DOHH2 (cell line): ENCODE measurements around the gene TUT4.

Source experiments
- H3F3A ChIP-seq: fragments of 200-600 bp; sonication (generic), shearing (Covaris generic); 2 replicates; pipeline ENCODE4 v1.6.0; 2016; ENCODE audit warnings: antibody characterized with exemption, mild to moderate bottlenecking; ENCODE audit not compliant: control insufficient read depth, insufficient read depth
- H3K27ac ChIP-seq: fragments of 200-600 bp; sonication (generic); 2 replicates; pipeline ENCODE4 v1.5.1; 2014; ENCODE audit warnings: low read depth, mild to moderate bottlenecking, low read length, moderate library complexity
- H3K27me3 ChIP-seq: fragments of 200-600 bp; sonication (generic); 2 replicates; pipeline ENCODE4 v1.6.1; 2014; ENCODE audit warnings: mild to moderate bottlenecking, low read length, mixed read lengths; ENCODE audit not compliant: control insufficient read depth
- H3K36me3 ChIP-seq: fragments of 200-600 bp; sonication (generic); 2 replicates; pipeline ENCODE4 v1.6.1; 2014; ENCODE audit warnings: mild to moderate bottlenecking, low read length, moderate library complexity, mixed read lengths; ENCODE audit not compliant: control insufficient read depth
- H3K4me1 ChIP-seq: fragments of 200-600 bp; sonication (generic); 2 replicates; pipeline ENCODE4 v1.6.1; 2014; ENCODE audit warnings: mild to moderate bottlenecking, low read length, mixed read lengths; ENCODE audit not compliant: control insufficient read depth
- H3K4me2 ChIP-seq: fragments of 200-600 bp; sonication (generic); 2 replicates; pipeline ENCODE4 v1.6.0; 2014; ENCODE audit warnings: mild to moderate bottlenecking, low read length, moderate library complexity
- H3K4me3 ChIP-seq: fragments of 200-600 bp; sonication (generic); 2 replicates; pipeline ENCODE4 v1.5.1; 2014; ENCODE audit warnings: mild to moderate bottlenecking, low read length, mixed read lengths
- H3K79me2 ChIP-seq: fragments of 200-600 bp; sonication (generic); 2 replicates; pipeline ENCODE4 v1.6.1; 2014; ENCODE audit warnings: mild to moderate bottlenecking, low read length, mixed read lengths; ENCODE audit not compliant: control insufficient read depth
- H3K9me2 ChIP-seq: fragments of 200-600 bp; sonication (generic); replicated peaks from 2 replicates; pipeline ENCODE4 v1.6.1; 2014; ENCODE audit warnings: mild to moderate bottlenecking, low read length, mixed read lengths; ENCODE audit not compliant: control insufficient read depth
- H3K9me3 ChIP-seq: fragments of 200-600 bp; sonication (generic); 2 replicates; pipeline ENCODE4 v1.6.1; 2014; ENCODE audit warnings: antibody characterized with exemption, low read length, mixed read lengths; ENCODE audit not compliant: control insufficient read depth, insufficient read depth
- H4K20me1 ChIP-seq: fragments of 200-600 bp; sonication (generic); 2 replicates; pipeline ENCODE4 v1.6.0; 2014; ENCODE audit warnings: low read depth, mild to moderate bottlenecking, antibody characterized with exemption, low read length, moderate library complexity; ENCODE audit not compliant: control insufficient read depth, insufficient read depth
- CTCF ChIP-seq: fragments of 200-600 bp; sonication (generic); IDR thresholded peaks from one replicate; pipeline ENCODE4 v1.5.1; 2014; ENCODE audit warnings: antibody characterized with exemption, mild to moderate bottlenecking, low read depth, low read length; ENCODE audit not compliant: poor library complexity, severe bottlenecking
- EZH2phosphoT487 ChIP-seq: fragments of 200-600 bp; sonication (generic); IDR thresholded peaks from 2 replicates; pipeline ENCODE4 v1.6.1; 2017; ENCODE audit warnings: borderline replicate concordance, mild to moderate bottlenecking, antibody characterized with exemption, low read length, moderate library complexity, mixed read lengths

The TUT4 gene

GRCh38 chr1:52506920-52507546 lies 45.9 kb downstream of the TUT4 start:
- H3K36me3 ChIP-seq = peaks cover 39% of the 10 kb centered on the region
- TF ChIP-seq EZH2phosphoT487 = no peak
- TF ChIP-seq CTCF = no peak

GRCh38 chr1:52506349-52506748 lies 46.5 kb downstream of the TUT4 start:
- no peaks in the 10 kb centered on the region for H4K20me1 ChIP-seq
- no peaks in the 10 kb centered on the region; the same call in 1 of the 2 replicates for H3F3A ChIP-seq
- H3K4me2 ChIP-seq = no peak overlapping the region
- peaks cover 36% of the 10 kb centered on the region for H3K36me3 ChIP-seq
- H3K9me2 ChIP-seq = no peaks in the 10 kb centered on the region
- H3K27me3 ChIP-seq = no peaks in the 10 kb centered on the region
- no peak overlapping the region for H3K4me3 ChIP-seq
- no peaks in the 10 kb centered on the region for H3K4me1 ChIP-seq
- no peak overlapping the region for H3K27ac ChIP-seq
- TF ChIP-seq EZH2phosphoT487 = no peak
- H3K9me3 ChIP-seq = no peaks in the 10 kb centered on the region
- no peaks in the 10 kb centered on the region for H3K79me2 ChIP-seq

More at GRCh38 chr1:52506920-52507546, 45.9 kb downstream of the TUT4 start:
- H3K79me2 ChIP-seq = no peaks in the 10 kb centered on the region
- H3F3A ChIP-seq = no peaks in the 10 kb centered on the region; the same call in 1 of the 2 replicates
- no peaks in the 10 kb centered on the region for H3K9me3 ChIP-seq
- H3K4me1 ChIP-seq = no peaks in the 10 kb centered on the region
- no peaks in the 10 kb centered on the region for H4K20me1 ChIP-seq
- H3K4me3 ChIP-seq = no peak overlapping the region
- H3K4me2 ChIP-seq = no peak overlapping the region
- no peaks in the 10 kb centered on the region for H3K27me3 ChIP-seq
- no peak overlapping the region for H3K27ac ChIP-seq
- no peaks in the 10 kb centered on the region for H3K9me2 ChIP-seq

GRCh38 chr1:52504720-52505119 lies 48.2 kb downstream of the TUT4 start:
- Histone ChIP-seq H3F3A (no peaks in the 10 kb centered on the region; the same call in 1 of the 2 replicates), H3K9me3 (no peaks in the 10 kb centered on the region), H3K4me2 (no peak overlapping the region), H3K4me3 (no peak overlapping the region), H3K27ac (no peak overlapping the region), H3K4me1 (no peaks in the 10 kb centered on the region), H3K9me2 (no peaks in the 10 kb centered on the region), H4K20me1 (no peaks in the 10 kb centered on the region), H3K79me2 (0 out of 2 replicates have a peak, but pooled peaks cover 3% of the 10 kb centered on the region), H3K27me3 (no peaks in the 10 kb centered on the region), H3K36me3 (peaks cover 35% of the 10 kb centered on the region)
- TF ChIP-seq EZH2phosphoT487 (no peak), CTCF (no peak)

- Histone ChIP-seq H3K4me2 (no peak overlapping the region), H3K4me3 (no peak overlapping the region), H3K79me2 (0 out of 2 replicates have a peak, but pooled peaks cover 3% of the 10 kb centered on the region), H3K27ac (no peak overlapping the region), H3K4me1 (no peaks in the 10 kb centered on the region), H3K27me3 (no peaks in the 10 kb centered on the region), H3K9me2 (no peaks in the 10 kb centered on the region), H4K20me1 (no peaks in the 10 kb centered on the region), H3K36me3 (peaks cover 31% of the 10 kb centered on the region), H3K9me3 (no peaks in the 10 kb centered on the region), H3F3A (no peaks in the 10 kb centered on the region; the same call in 1 of the 2 replicates)
- no peak for TF ChIP-seq EZH2phosphoT487
- no peak for TF ChIP-seq CTCF
Observed at GRCh38 chr1:52503706-52504105, 49.2 kb downstream of the TUT4 start.
